HT-29 (cell line): ENCODE measurements around the gene PRDM8. TPM values are rescaled to one million over a fixed set of nuclear protein-coding genes. Genes with fewer than 3 reads are reported as not detected.

Experiments
- DNase-seq: peaks from one replicate; pipeline ENCODE4 v3.0.0-alpha.2; 2015; ENCODE audit warnings: low spot score
- total RNA-seq: library from RNA; depleted of rRNA; stranded (reverse); fragments of >200 nt; shearing (Covaris generic); gene quantifications from 2 replicates; pipeline ENCODE4 v1.2.3, GENCODE V29; 2014

PRDM8 gene
- total RNA-seq, 1 experiment from 2014 or later: 7.0 TPM

GRCh38 chr4:80183250-80184052 lies 13.9 kb upstream of the PRDM8 start:
- DNase-seq: peak; percentile 29

DNA sequence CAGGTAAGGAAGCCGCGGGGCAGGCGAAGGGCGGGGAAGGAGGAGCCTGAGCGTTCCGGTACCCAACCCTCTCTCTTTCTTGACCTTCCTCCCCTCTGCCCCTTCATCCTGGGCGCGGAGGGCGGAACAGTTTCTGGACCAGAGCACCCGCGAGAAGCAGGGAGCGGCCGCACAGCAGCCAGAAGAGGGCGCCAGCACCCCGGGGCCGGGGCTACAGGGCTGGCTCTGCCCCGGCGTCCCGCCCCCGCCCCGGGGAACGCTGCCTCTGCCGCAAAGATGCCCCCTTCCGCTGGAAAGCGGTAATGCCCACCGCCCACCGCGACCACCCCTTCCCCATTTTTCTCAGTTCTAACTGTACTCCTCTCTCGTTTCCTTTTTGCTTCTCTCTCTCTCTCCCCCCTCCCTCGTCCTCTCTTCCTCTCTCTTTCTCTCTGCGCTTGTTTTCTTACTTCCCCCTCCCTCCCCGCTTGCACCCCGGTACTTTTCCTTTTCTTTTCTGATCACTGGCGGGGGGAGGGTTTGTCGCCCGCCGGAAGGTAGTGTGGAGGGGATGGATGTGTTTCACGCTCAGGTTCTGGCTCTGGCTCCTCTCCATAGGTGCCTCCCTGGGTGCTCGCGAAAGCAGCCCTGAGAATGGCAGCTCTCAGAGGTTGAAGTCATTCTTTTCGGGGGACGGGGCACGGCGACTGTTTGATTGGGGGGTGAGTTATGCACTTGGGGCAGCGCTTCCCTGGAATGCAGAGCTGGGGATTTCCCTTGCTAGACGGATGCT lies 13.1 kb upstream of the PRDM8 start:
- peak; percentile 93 for DNase-seq

DNA sequence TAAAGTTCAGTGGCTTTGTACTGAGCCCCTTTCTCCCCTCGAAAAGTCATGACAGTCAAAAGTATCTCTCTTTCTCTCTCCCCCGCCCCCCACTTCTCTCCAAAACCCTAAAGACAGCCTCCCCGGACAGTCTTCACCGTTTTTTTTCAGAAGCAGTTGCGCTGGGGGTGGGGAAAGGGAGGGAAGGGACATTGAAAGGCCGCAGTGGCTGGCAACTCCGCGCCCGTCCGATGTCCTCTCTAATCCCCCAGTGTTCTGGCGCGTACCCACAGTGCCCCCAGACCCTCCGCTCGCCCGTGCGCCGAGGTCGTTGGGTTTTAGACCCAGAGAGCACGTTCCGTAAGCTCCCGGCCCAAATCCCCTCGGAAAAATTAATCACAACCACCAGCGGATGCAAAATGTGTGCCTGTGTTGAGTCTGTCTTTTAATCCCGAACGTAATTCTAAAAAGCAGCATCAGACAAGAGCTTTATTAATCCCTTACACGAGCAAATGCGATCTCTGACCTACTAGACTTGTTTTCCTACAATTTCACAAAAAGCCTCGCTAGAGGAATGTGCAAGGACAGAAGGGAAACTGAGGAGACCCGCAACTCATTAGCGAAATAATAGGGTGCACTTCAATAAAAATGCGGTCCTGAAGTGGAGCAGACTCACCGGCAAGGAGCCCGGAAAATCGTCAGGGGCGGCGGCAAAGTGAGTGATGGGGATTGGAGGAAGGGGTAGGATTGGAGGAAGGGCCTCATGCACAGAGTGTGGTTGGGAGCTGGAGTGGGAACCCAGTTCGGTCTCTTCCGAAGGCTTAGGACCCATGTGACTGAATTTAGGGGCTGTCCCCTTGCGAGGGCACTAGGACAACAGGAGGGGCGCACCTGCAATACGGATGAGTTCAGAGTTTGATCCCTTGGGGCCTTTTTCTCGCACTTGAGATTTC lies 12.2 kb upstream of the PRDM8 start:
- DNase-seq: no peak

- no peak for DNase-seq
Measured at GRCh38 chr4:80185787-80186548, 11.3 kb upstream of the PRDM8 start.

- no peak for DNase-seq
Measured at GRCh38 chr4:80186676-80187075, 10.6 kb upstream of the PRDM8 start.

DNA sequence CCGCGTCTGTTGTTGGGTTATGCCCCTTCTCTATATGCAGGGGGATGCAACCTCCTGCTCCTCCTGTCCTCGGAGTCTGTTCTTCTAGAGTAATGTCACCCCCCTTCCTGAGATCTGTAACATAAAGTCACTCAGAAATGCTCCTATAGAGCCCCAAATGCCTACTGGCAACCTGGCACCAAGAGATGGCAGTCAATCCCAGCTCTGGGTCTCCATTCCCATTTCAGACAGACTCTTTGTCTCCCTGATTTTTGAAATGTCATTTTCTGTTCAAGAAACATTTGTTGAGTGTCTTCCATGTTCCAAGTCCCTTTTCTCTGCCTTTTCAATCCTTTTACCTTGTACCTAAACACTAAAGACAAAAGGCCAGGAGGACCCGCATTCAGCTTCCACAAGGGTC lies 9.6 kb upstream of the PRDM8 start:
- DNase-seq: no peak

GRCh38 chr4:80188457-80188800 lies 8.9 kb upstream of the PRDM8 start:
- DNase-seq: no peak

DNA sequence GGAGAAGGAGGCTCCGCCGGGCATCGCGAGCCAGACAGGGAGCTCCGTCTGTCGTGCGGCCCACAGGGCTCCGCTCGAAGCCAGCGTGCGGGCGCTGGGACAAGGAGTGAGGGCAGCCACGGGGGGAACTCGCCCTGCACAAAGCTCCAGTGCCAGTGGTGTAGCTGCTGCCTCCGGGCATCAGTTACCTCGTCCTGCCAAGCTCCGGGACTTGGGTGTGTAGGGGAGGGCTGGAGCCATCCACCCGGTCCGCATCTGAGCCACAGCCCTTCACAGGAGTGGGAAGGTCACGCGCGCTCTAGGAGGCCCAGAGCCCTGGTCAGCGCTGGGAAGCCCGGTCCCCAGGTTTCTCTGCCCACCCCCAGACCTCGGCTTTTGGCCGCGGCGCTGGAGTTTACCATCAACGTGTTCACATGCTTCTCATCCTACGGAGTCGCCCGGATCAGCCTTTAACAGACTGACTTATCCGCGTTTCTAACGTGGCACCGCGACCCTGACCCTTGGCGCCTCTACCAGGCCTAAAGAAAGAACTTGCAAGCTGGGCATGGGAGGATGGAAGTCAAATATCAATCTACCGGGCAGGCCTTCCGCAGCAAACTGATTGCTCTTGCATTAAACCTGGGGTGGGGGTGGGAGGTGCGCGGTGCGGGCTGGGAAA lies 8.4 kb upstream of the PRDM8 start:
- no peak for DNase-seq

DNA sequence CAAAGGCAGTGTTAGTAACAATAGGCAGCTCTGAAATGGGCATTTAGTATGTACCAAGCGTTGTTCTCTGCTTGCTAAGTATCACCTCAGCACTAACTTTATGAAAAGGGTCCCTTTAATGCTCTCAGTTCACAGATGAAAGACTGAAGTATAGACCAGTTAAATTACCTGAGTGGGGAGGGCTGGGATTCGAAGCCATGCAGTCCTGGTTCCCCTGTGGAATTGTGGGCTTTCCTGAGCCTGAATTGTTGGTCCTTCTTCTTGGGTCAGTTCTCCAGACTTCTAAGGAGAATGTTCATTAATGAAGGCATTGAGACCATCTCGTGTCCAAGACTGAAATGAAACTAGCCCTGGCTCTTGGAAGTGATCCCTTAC lies 7.7 kb upstream of the PRDM8 start:
- DNase-seq: no peak

DNA sequence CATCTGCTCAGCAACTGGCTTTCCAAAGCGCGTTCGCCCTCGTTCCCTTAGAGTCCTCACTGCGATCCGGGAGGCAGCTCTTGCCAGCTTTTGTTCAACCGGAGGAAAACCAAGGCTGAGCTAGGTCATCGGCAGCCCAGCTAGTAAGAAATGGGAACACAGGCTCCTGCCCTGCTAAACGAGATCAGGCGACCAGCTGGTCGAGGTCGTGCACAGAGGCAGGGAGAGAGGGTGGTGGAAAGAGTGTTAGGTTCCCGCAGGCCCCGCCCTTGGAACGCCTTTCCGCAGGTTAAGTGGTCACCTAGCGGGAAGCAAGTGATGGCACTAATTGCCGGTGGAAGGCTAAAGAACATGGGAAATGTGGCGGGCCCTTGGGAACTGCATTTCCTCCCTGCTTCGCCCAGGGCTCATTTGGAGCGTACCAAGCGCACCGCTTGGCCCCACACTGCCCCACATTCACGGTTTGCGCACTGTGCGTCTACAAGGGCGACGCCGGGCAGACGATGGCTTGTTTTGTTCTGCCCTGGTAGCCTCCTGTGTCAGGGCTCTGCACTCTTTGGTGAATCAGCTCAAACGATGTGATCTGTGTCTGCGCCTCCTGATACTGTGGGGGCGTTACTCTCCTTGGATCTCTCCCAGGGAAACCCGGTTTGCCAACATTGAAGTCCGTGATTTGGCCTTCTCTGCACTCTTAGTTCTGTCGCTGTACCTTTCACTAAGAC lies 7.2 kb upstream of the PRDM8 start:
- DNase-seq: no peak

- DNase-seq: no peak
Measured at GRCh38 chr4:80192252-80192866, 4.9 kb upstream of the PRDM8 start.

DNA sequence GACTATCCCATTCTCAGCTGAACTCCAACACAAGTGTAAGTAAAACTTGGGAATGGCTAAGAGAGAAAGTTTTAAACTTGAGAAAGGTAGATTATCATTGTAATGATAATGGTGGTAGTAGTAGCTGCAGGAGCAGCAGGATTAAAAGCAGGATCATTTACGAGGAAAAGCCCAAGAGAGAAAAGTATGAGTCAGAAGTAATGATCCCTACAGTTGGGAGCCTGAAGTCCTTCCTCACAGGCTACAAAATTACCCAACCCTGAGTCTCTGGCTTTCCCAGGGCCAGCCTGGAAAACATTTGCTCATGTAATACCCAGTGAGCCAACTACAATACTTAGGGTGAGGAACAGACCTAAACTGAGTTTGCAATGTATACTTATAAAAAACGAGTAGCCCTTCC lies 4.4 kb upstream of the PRDM8 start:
- DNase-seq: no peak

GRCh38 chr4:80195441-80196140 lies 1.7 kb upstream of the PRDM8 start:
- DNase-seq: no peak

DNA sequence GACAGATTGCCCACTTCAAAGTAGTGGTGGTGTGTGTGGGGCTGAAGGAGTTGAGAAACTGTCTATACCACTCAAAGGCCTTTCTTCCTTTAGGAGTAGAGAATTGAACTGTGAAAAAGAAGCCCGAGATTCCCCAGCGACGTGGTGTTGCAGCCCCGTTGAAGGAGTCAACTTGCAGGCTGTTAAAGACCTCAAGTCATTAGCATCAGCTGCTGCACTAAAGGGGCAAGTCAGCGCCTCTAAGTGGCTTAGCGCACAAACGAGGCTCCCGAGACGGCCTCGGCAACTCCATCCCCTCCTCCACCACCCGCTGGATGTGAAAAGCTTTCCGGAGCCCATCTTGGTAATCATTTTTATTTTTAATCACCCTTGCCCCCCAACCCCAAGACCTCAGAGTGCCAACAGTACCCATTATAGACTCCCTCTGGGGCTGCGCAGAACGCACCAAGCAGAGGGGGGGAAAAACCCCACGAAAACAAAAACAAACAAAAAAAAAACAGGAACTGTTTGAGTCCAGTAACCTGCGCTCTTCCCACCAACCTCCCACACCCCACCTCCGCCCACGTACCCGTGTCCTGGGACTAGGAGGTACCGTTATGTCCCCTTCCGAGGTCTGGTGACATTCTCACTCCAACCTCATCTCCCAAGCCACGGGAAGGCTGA lies 913 bp upstream of the PRDM8 start:
- no peak for DNase-seq

DNA sequence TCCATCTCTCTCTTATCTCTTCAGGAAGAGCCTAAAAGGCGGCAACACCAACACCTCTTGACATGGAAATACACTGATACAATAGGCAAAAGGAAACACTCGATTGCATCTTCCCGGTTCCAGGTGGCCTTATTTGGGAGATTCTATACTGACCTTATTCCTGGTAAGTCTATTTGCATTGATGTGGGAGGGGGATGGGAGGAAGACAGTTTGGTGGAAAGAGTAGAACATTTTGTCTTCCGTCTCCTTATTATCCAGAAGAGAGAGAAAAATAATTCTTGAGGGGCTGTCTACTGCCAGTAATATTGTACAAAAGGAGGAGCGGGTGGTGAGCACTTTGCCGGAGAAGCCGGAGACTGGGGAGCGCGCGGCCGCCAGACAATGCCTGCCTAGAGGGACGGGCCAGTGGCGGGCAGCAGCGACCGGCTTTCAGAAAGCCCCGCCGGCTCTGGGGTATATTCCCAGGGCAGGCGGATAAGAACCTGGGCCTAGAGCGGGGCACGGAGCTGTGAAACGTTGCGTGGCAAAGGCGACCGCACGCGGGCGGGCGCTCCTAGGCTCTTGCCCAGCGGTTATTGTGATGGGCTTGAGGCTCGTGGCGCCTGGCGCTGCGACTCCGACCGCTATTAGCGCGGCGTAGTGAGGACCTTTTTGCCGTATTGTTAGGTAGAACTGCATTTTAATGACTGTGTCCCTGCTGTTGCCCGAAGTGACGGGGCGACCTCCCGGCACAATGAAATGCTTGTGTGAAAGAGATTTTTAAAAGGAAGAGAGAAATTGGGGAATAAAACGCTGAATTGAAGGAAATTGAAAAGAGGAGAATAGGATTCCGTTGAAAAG lies 518 bp downstream of the PRDM8 start:
- no peak for DNase-seq

GRCh38 chr4:80198441-80198837 lies 1.1 kb downstream of the PRDM8 start:
- no peak for DNase-seq

GRCh38 chr4:80199004-80199560 lies 1.8 kb downstream of the PRDM8 start:
- no peak for DNase-seq
